Neural cell (in vitro differentiated cells): ENCODE data around the gene ADGRB3. TPM values are rescaled to one million over a fixed set of nuclear protein-coding genes. Genes with fewer than 3 reads are reported as not detected.

Experiments used
- H2AFZ ChIP-seq: fragments of 200-600, 300-800 bp; sonication (generic), shearing (Covaris generic); 2 replicates; pipeline ENCODE4 v1.6.0; 2014; ENCODE audit warnings: low read depth, mild to moderate bottlenecking, antibody characterized with exemption, low read length, moderate library complexity
- H3F3A ChIP-seq: fragments of 200-600 bp; shearing (Covaris generic); 2 replicates; pipeline ENCODE4 v1.6.1; 2016; ENCODE audit warnings: mild to moderate bottlenecking, moderate library complexity, mixed read lengths, antibody characterized with exemption, low read length; ENCODE audit not compliant: insufficient read depth, poor library complexity, severe bottlenecking
- H3K27ac ChIP-seq: fragments of 200-600, 300-800 bp; sonication (generic), shearing (Covaris generic); 2 replicates; pipeline ENCODE4 v1.5.1; 2014; ENCODE audit warnings: mild to moderate bottlenecking, low read length, moderate library complexity
- H3K27me3 ChIP-seq: fragments of 300-800, 200-600 bp; sonication (generic), shearing (Covaris generic); 2 replicates; pipeline ENCODE4 v1.6.0; 2014; ENCODE audit warnings: mild to moderate bottlenecking, low read depth, low read length, moderate library complexity; ENCODE audit not compliant: insufficient read depth
- H3K36me3 ChIP-seq: fragments of 300-800, 200-600 bp; sonication (generic), shearing (Covaris generic); 2 replicates; pipeline ENCODE4 v1.5.1; 2014; ENCODE audit warnings: mild to moderate bottlenecking, antibody characterized with exemption, low read length, moderate library complexity; ENCODE audit not compliant: insufficient read depth
- H3K4me2 ChIP-seq: fragments of 300-800, 200-600 bp; sonication (generic), shearing (Covaris generic); 2 replicates; pipeline ENCODE4 v1.6.0; 2014; ENCODE audit warnings: mild to moderate bottlenecking, low read length
- H3K4me3 ChIP-seq: fragments of 300-800, 200-600 bp; sonication (generic), shearing (Covaris generic); 2 replicates; pipeline ENCODE4 v1.5.1; 2014; ENCODE audit warnings: mild to moderate bottlenecking, low read length, moderate library complexity
- H3K79me2 ChIP-seq: fragments of 200-600 bp; shearing (Covaris generic); replicated peaks from 2 replicates; pipeline ENCODE4 v1.6.0; 2014; ENCODE audit warnings: mild to moderate bottlenecking, low read length, moderate library complexity; ENCODE audit not compliant: insufficient read depth
- H3K9ac ChIP-seq: fragments of 300-800, 200-600 bp; sonication (generic), shearing (Covaris generic); 2 replicates; pipeline ENCODE4 v1.6.1; 2016; ENCODE audit warnings: mild to moderate bottlenecking, low read length, mixed read lengths
- H3K9me2 ChIP-seq: fragments of 200-600 bp; shearing (Covaris generic); 2 replicates; pipeline ENCODE4 v1.6.1; 2016; ENCODE audit warnings: mild to moderate bottlenecking, low read length, mixed read lengths; ENCODE audit not compliant: insufficient read depth
- H3K9me3 ChIP-seq: fragments of 200-600, 300-800 bp; sonication (generic), shearing (Covaris generic); 2 replicates; pipeline ENCODE4 v1.6.1; 2016; ENCODE audit warnings: mild to moderate bottlenecking, mixed run types, low read length, moderate library complexity, mixed read lengths
- H4K20me1 ChIP-seq: fragments of 200-600 bp; shearing (Covaris generic); 2 replicates; pipeline ENCODE4 v1.6.1; 2016; ENCODE audit warnings: mild to moderate bottlenecking, mixed run types; ENCODE audit not compliant: insufficient read depth
- CTCF ChIP-seq: fragments of 450-650 bp; IDR thresholded peaks from 2 replicates; pipeline ENCODE4 v1.5.1; 2014; ENCODE audit warnings: antibody characterized with exemption, mild to moderate bottlenecking, moderate library complexity; ENCODE audit not compliant: poor library complexity, severe bottlenecking
- EP300 ChIP-seq: fragments of 450-650 bp; conservative IDR thresholded peaks from 2 replicates; pipeline ENCODE4 v1.6.1; 2014; ENCODE audit warnings: antibody characterized with exemption, mild to moderate bottlenecking, moderate library complexity; ENCODE audit not compliant: poor library complexity, severe bottlenecking
- EZH2 ChIP-seq: fragments of 200-600, 300-800 bp; shearing (Covaris generic), sonication (generic); IDR thresholded peaks from 2 replicates; pipeline ENCODE4 v1.6.1; 2014; ENCODE audit warnings: antibody characterized with exemption, low read length, borderline replicate concordance, mild to moderate bottlenecking; ENCODE audit not compliant: insufficient read depth, poor library complexity, severe bottlenecking
- MXI1 ChIP-seq: fragments of 450-650 bp; conservative IDR thresholded peaks from 2 replicates; pipeline ENCODE4 v1.6.1; 2014; ENCODE audit warnings: antibody characterized with exemption, mild to moderate bottlenecking; ENCODE audit not compliant: poor library complexity, severe bottlenecking
- POLR2AphosphoS5 ChIP-seq: IDR thresholded peaks from 2 replicates; pipeline ENCODE4 v1.6.1; 2012
- RAD21 ChIP-seq: fragments of 450-650 bp; conservative IDR thresholded peaks from 2 replicates; pipeline ENCODE4 v1.6.1; 2014; ENCODE audit warnings: antibody characterized with exemption, mild to moderate bottlenecking, moderate library complexity
- REST ChIP-seq: IDR thresholded peaks from 2 replicates; pipeline ENCODE4 v1.6.1; 2012; ENCODE audit warnings: borderline replicate concordance
- SMC3 ChIP-seq: fragments of 450-650 bp; conservative IDR thresholded peaks from 2 replicates; pipeline ENCODE4 v1.6.1; 2014; ENCODE audit warnings: antibody characterized with exemption, mild to moderate bottlenecking, moderate library complexity; ENCODE audit not compliant: poor library complexity
- TAF1 ChIP-seq: IDR thresholded peaks from 2 replicates; pipeline ENCODE4 v1.6.1; 2012; ENCODE audit warnings: low read depth
- polyA plus RNA-seq: library from polyadenylated mRNA; depleted of rRNA; stranded (reverse); fragments of >200 nt; gene quantifications from 2 replicates; pipeline ENCODE4 v1.2.3, GENCODE V29; 2014

The ADGRB3 gene
- polyA plus RNA-seq, 1 donor from 2014 or later = 66.5 TPM

GRCh38 chr6:68640491-68640835 is 5.4 kb downstream of the ADGRB3 start:
- Histone ChIP-seq H3K4me2 (peak overlapping the region; percentile 61), H3F3A (no peaks in the 10 kb centered on the region), H3K36me3 (no peaks in the 10 kb centered on the region), H3K4me3 (peak overlapping the region; percentile 82), H3K79me2 (peaks cover 41% of the 10 kb centered on the region), H2AFZ (no peak overlapping the region), H3K9me2 (no peaks in the 10 kb centered on the region), H3K27me3 (no peaks in the 10 kb centered on the region), H3K9me3 (no peaks in the 10 kb centered on the region), H3K27ac (peak overlapping the region; percentile 1), H4K20me1 (no peaks in the 10 kb centered on the region), H3K9ac (no peak overlapping the region)
- TF ChIP-seq EP300 (no peak), TAF1 (no peak)

GRCh38 chr6:68641172-68641571 is 6.1 kb downstream of the ADGRB3 start:
- no peaks in the 10 kb centered on the region for H3K36me3 ChIP-seq
- TF ChIP-seq MXI1 (no peak), EP300 (no peak), RAD21 (no peak), POLR2AphosphoS5 (no peak), TAF1 (no peak), EZH2 (no peak), REST (no peak), SMC3 (no peak), CTCF (no peak)
- no peak overlapping the region for H2AFZ ChIP-seq
- H3K4me2 ChIP-seq = peak overlapping the region; percentile 61
- no peaks in the 10 kb centered on the region for H3F3A ChIP-seq
- H3K79me2 ChIP-seq = peaks cover 41% of the 10 kb centered on the region
- H3K9me3 ChIP-seq = no peaks in the 10 kb centered on the region
- no peaks in the 10 kb centered on the region for H3K9me2 ChIP-seq
- peak overlapping the region; percentile 82 for H3K4me3 ChIP-seq
- H3K9ac ChIP-seq = no peak overlapping the region
- H4K20me1 ChIP-seq = no peaks in the 10 kb centered on the region
- no peaks in the 10 kb centered on the region for H3K27me3 ChIP-seq
- no peak overlapping the region for H3K27ac ChIP-seq

- Histone ChIP-seq H3K4me3 (peak overlapping the region; percentile 37), H3K9me3 (no peaks in the 10 kb centered on the region), H2AFZ (no peak overlapping the region), H3F3A (no peaks in the 10 kb centered on the region), H3K4me2 (no peak overlapping the region), H3K9ac (no peak overlapping the region), H3K79me2 (peaks cover 37% of the 10 kb centered on the region), H3K9me2 (no peaks in the 10 kb centered on the region), H3K36me3 (no peaks in the 10 kb centered on the region), H4K20me1 (no peaks in the 10 kb centered on the region), H3K27me3 (no peaks in the 10 kb centered on the region), H3K27ac (no peak overlapping the region)
- TF ChIP-seq TAF1 (no peak), SMC3 (no peak), EP300 (no peak), MXI1 (no peak), CTCF (no peak), RAD21 (no peak), REST (no peak), EZH2 (no peak), POLR2AphosphoS5 (no peak)
Observed at GRCh38 chr6:68642081-68642480, 7.0 kb downstream of the ADGRB3 start.
